Aorta (tissue), 5 donors: Measurements from ENCODE around the gene CLCN7. TPM values are rescaled to one million over a fixed set of nuclear protein-coding genes. Genes with fewer than 3 reads are reported as not detected.

Experiments
- ATAC-seq: fragments of 200-7000 bp; cut with Tn5 transposase; one replicate; pipeline ENCODE4 v1.9.1; 2022; ENCODE audit warnings: moderate library complexity; ENCODE audit not compliant: low FRiP score
- DNase-seq, 2 donors: peaks; one replicate each; pipeline ENCODE4 v3.0.0-alpha.2; 2020
- H3K27ac ChIP-seq, 2 donors: one replicate each; pipeline ENCODE4 v1.5.1; 2013; ENCODE audit warnings: low read length in 2 of 2, mild to moderate bottlenecking in 2 of 2, moderate library complexity in 2 of 2, control low read depth in 1 of 2, inconsistent platforms in 1 of 2, low read depth in 1 of 2
- H3K27me3 ChIP-seq, 2 donors: one replicate each; pipeline ENCODE4 v1.6.1; 2013; ENCODE audit warnings: control low read depth in 1 of 2, low read length in 1 of 2, mild to moderate bottlenecking in 1 of 2, moderate library complexity in 1 of 2; ENCODE audit not compliant: insufficient read depth in 2 of 2, control insufficient read depth in 1 of 2
- H3K36me3 ChIP-seq, 2 donors: one replicate each; pipeline ENCODE4 v1.6.1; 2013; ENCODE audit warnings: control low read depth in 1 of 2, low read length in 1 of 2, mild to moderate bottlenecking in 1 of 2; ENCODE audit not compliant: insufficient read depth in 2 of 2, control insufficient read depth in 1 of 2
- H3K4me1 ChIP-seq, 2 donors: one replicate each; pipeline ENCODE4 v1.6.1; 2013; ENCODE audit warnings: low read length in 2 of 2, control low read depth in 1 of 2, mild to moderate bottlenecking in 1 of 2, moderate library complexity in 1 of 2; ENCODE audit not compliant: insufficient read depth in 2 of 2, control insufficient read depth in 1 of 2
- H3K4me3 ChIP-seq, 2 donors: one replicate each; pipeline ENCODE4 v1.5.1; 2013; ENCODE audit warnings: low read length in 2 of 2, control low read depth in 1 of 2, mild to moderate bottlenecking in 1 of 2
- H3K9me3 ChIP-seq: one replicate; pipeline ENCODE4 v1.6.1; 2013; ENCODE audit warnings: mild to moderate bottlenecking, low read length; ENCODE audit not compliant: control insufficient read depth
- WGBS, 2 donors: extraction: QIAGEN DNeasy Blood & Tissue Kit; methylation state at CpG; one replicate each; pipeline ENCODE4 v1.1.7; 2013; 5-methylcytosine and 5-hydroxymethylcytosine counted together
- intact Hi-C, 2 donors: fragments of 100-400 bp; cut with DNase I; formaldehyde crosslinking; loops; one replicate each; pipeline versions ENCODE4 v1.14.2 to v1.15.0; 2022
- long read RNA-seq, 2 donors: library from polyadenylated mRNA; unstranded; transcript quantifications; one replicate each; pipeline ENCODE4 v2.0.0, GENCODE V29; 2020 to 2021
- polyA plus RNA-seq, 2 donors: library from polyadenylated mRNA; stranded (reverse); fragments of 200-250 nt; gene quantifications; one replicate each; pipeline ENCODE4 v1.2.3, GENCODE V29; 2013
- total RNA-seq, 2 donors: library from RNA; stranded (reverse); fragmentation: NEBNext Ultra II Directional; extraction: Animal tissue kit (Norgen Biotek cat#: 25700); gene quantifications; one replicate each; pipeline ENCODE4 v1.2.1, GENCODE V29; 2021
- donor health status: healthy with polysubstance abuse.
- donor health status: Bipolar disorder and iron deficiency.
- donor health status: DM: no; HTN: no; CAD: no.
- donor health status: DM: no; HTN: no; CAD: no.
- donor health status: DM: yes; HTN: yes; CAD: no.

The CLCN7 gene, protein sequence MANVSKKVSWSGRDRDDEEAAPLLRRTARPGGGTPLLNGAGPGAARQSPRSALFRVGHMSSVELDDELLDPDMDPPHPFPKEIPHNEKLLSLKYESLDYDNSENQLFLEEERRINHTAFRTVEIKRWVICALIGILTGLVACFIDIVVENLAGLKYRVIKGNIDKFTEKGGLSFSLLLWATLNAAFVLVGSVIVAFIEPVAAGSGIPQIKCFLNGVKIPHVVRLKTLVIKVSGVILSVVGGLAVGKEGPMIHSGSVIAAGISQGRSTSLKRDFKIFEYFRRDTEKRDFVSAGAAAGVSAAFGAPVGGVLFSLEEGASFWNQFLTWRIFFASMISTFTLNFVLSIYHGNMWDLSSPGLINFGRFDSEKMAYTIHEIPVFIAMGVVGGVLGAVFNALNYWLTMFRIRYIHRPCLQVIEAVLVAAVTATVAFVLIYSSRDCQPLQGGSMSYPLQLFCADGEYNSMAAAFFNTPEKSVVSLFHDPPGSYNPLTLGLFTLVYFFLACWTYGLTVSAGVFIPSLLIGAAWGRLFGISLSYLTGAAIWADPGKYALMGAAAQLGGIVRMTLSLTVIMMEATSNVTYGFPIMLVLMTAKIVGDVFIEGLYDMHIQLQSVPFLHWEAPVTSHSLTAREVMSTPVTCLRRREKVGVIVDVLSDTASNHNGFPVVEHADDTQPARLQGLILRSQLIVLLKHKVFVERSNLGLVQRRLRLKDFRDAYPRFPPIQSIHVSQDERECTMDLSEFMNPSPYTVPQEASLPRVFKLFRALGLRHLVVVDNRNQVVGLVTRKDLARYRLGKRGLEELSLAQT
- total RNA-seq: 10 to 100 TPM; 44.8 to 89.1 TPM
- 10 to 100 TPM; 14.5 to 90.9 TPM for polyA plus RNA-seq
- long read RNA-seq, donor 1, full-length matches to known transcripts: 8 of 54 reads
- long read RNA-seq, donor 1, partial matches to known transcripts: 35 of 54 reads
- long read RNA-seq, donor 1, other reads (novel, unspliced or antisense): 11 of 54 reads
- long read RNA-seq, donor 2, full-length matches to known transcripts: 21 of 50 reads
- long read RNA-seq, donor 2, partial matches to known transcripts: 25 of 50 reads
- long read RNA-seq, donor 2, other reads (novel, unspliced or antisense): 4 of 50 reads

DNA sequence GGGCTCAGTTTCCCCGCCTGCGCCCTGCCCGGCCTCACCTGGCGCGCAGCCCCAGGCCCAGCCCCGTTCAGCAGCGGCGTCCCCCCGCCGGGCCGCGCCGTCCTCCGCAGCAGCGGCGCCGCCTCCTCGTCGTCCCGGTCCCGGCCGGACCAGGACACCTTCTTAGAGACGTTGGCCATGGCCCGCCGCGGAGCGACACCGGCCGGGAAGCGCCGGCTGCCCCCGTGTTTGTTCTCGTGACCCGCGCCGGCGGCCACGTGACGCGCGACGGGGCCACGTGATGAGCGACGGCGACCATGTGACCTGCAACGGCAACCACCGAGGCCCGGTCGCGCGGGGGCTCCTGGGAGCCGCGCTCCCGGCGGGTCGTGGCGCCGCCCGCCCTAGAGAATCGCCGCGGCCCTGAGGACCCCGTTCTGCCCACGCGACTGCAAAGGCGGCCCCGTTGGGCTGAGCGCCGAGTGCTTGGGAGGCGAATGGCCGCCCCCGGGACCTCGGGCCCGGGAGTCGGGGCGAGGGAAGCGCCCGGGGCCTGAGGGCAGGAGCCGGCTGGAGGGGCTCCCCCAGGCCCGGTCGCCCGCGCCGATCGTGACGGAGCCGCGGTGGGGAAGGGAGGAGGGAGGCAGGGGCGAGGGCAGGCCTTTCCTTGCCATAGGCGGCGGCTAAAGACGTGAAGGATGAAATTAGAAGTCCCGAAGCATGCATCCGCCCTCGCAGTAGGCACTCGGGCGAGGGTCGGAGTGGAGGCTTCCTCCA is at the start of gene CLCN7:
TSS of gene CLCN7 (minus strand) at position 233 of the 756 bp plus-strand sequence. CDS start at position 179, 54 bp downstream.
- peak; percentile 95 to 97 for DNase-seq
- H3K9me3 ChIP-seq: no peaks in the 10 kb centered on the region
- peak within 1 kb of the TSS; percentile 72 to 78 for H3K4me3 ChIP-seq
- 1% methylated on average over 86 to 99 of the region's 99 CpGs for WGBS, 2 donors
- no peaks in the 10 kb centered on the region for H3K4me1 ChIP-seq
- H3K27me3 ChIP-seq: no peaks in the 10 kb centered on the region
- H3K27ac ChIP-seq: peak within 1 kb of the TSS in 1 of 2 donors; percentile 14
- ATAC-seq: peak; percentile 95
- no peaks in the 10 kb centered on the region for H3K36me3 ChIP-seq
- intact Hi-C loops: loop anchor here in 1 of 2 donors (5.0 kb wide), 1 partner anchor 137 kb away; the partner anchor contains the start of genes CRAMP1 and IFT140

DNA sequence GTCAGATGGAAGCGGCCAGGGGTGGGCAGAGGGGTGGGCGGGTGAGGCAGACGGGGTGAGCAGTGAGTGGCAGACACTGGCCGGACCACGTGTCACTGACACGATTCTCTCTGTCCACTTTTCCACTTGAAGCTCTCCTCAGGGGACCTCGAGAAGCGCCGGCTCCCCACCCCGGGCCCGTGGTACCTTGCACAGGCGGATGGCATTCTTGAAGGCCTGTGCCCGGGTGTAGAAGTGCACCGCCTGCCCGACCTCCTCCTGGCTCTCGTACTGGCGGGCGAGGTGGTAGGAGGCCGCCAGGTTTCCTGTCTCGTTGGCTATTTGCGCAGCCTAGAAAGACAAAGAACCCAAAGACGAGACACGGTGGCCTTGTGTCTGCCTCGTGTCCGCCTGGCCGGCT is 49.5 kb upstream of the CLCN7 start:
- no peaks in the 10 kb centered on the region for H3K9me3 ChIP-seq
- H3K27ac ChIP-seq: no peak overlapping the region
- H3K36me3 ChIP-seq: no peaks in the 10 kb centered on the region
- intact Hi-C loops: no loop called here
- WGBS, 2 donors: 93 to 97% methylated on average over 25 to 26 of the region's 26 CpGs
- H3K4me3 ChIP-seq: no peak overlapping the region
- H3K4me1 ChIP-seq: no peaks in the 10 kb centered on the region
- no peak for ATAC-seq
- H3K27me3 ChIP-seq: no peaks in the 10 kb centered on the region
- DNase-seq: no peak

DNA sequence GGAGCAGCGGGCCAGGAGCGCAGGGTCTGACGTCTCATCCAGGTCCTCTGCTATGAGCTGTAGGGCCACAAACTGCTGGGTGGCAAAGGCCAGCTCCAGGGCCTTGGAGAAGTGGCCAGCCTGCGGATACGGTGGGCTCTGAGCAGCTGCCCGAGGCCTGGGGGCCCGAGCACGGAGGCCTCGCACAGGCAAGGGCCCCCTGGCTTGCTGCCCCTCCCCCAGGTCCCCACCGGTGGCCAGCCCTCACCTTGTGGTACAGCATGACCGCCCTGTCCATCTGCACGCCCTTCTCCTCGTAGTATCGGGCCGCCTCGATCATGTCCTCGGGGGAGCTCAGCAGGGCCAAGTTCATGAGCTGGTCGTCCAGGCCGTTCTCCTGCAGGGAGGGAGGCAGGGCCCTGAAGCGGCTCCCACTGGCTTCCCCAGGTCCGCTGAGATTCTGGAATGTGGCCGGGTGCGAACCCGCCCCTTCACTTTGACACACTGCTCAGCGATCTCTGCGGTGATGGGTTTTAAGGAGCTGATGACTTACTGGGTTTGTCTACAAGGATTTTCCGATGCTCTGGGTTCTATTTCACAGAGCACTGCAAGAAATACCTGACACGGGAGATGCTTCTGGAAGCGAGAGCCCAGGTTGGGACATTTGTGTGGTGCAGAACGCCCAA is 48.9 kb upstream of the CLCN7 start:
- 91 to 92% methylated on average over 29 to 30 of the region's 30 CpGs for WGBS, 2 donors
- ATAC-seq (no peak), DNase-seq (no peak)
- no peaks in the 10 kb centered on the region for H3K36me3 ChIP-seq
- H3K27ac ChIP-seq: no peak overlapping the region
- no peaks in the 10 kb centered on the region for H3K27me3 ChIP-seq
- no peaks in the 10 kb centered on the region for H3K9me3 ChIP-seq
- H3K4me1 ChIP-seq: no peaks in the 10 kb centered on the region
- intact Hi-C loops: no loop called here
- H3K4me3 ChIP-seq: no peak overlapping the region

DNA sequence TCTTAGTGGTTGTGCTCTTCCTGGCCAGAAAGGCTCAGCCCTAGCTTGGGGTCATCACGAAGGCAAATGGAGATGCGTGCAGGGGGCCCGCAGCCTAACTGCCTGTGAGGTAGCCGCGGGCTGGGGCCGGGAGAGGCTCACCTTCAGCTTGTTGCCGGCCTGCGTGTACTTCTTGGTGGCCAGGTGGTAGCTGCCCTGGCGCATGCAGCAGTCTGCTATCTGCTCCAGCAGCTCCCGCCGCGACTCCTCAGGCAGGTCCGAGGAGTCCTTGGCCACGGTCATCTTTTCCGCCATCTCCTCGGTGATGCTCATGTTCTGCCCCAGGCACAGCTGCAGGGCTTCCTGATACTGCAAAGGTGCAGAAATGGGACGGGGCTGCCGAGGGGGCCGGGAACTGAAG is 45.6 kb upstream of the CLCN7 start:
- Histone ChIP-seq H3K36me3 (no peaks in the 10 kb centered on the region), H3K4me1 (no peaks in the 10 kb centered on the region), H3K9me3 (no peaks in the 10 kb centered on the region), H3K27me3 (no peaks in the 10 kb centered on the region), H3K27ac (no peak overlapping the region), H3K4me3 (no peak overlapping the region)
- WGBS, 2 donors: 94 to 95% methylated on average over 19 of the region's 19 CpGs
- no peak for DNase-seq
- intact Hi-C loops: no loop called here
- ATAC-seq: no peak

DNA sequence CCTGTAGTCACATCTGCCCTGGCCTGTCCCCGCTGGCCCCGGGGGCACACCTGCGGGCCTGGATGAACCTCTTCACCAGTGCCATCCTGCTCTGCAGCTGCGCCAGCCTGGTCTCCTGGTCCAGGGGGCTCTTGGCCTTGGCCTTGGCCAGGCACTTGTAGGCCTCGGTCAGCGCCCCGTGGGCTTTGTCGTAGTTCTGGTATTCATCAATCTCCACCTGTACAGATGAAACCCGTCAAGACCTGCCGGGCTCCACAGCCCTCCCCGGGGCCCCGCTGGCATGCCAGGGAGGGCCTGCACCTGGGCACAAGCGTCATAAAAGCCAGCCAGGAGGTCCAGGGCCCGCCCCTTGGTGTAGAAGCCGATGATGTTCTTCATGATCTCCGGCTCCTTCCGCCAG is 45.0 kb upstream of the CLCN7 start:
- no peaks in the 10 kb centered on the region for H3K36me3 ChIP-seq
- 92 to 93% methylated on average over 17 of the region's 17 CpGs for WGBS, 2 donors
- H3K27me3 ChIP-seq: no peaks in the 10 kb centered on the region
- H3K4me1 ChIP-seq: no peaks in the 10 kb centered on the region
- intact Hi-C loops: no loop called here
- ATAC-seq: no peak
- H3K9me3 ChIP-seq: no peaks in the 10 kb centered on the region
- no peak overlapping the region for H3K27ac ChIP-seq
- no peak for DNase-seq
- no peak overlapping the region for H3K4me3 ChIP-seq

GRCh38 chr16:1518626-1519135 is 43.9 kb upstream of the CLCN7 start:
- H3K27ac ChIP-seq: no peak overlapping the region
- H3K9me3 ChIP-seq: no peaks in the 10 kb centered on the region
- no peaks in the 10 kb centered on the region for H3K36me3 ChIP-seq
- H3K4me1 ChIP-seq: no peaks in the 10 kb centered on the region
- ATAC-seq (no peak), DNase-seq (no peak)
- H3K27me3 ChIP-seq: no peaks in the 10 kb centered on the region
- no peak overlapping the region for H3K4me3 ChIP-seq
- 87 to 92% methylated on average over 16 of the region's 16 CpGs for WGBS, 2 donors
- intact Hi-C loops: no loop called here

DNA sequence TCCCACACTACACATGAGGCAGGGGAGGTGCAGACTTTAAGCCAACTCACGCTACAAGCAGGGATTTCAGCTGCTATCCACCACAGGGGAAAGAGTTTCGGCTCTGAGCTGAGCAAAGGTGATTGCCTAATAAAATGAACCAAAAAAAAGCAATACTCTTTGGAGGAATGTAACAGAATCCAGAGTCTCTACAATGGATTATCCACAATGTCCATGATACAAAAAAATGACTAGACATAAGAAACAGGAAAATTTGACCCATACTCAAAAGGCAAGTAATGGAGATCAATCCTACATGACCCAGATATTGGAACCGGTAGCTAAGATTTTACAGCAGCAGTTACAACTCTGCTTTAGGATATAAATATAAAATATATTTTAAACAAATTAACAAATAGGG is 39.7 kb upstream of the CLCN7 start:
- H3K36me3 ChIP-seq: no peaks in the 10 kb centered on the region

More for the DNA sequence above, 39.7 kb upstream of the CLCN7 start:
- H3K27me3 ChIP-seq: no peaks in the 10 kb centered on the region
- 83 to 100% methylated on average over 3 of the region's 3 CpGs for WGBS, 2 donors
- intact Hi-C loops: loop anchor here in 1 of 2 donors (5.0 kb wide), 1 partner anchor 33 kb away; no protein-coding TSS in a partner anchor
- no peaks in the 10 kb centered on the region for H3K9me3 ChIP-seq
- H3K27ac ChIP-seq: no peak overlapping the region
- ATAC-seq: no peak
- DNase-seq: no peak
- no peaks in the 10 kb centered on the region for H3K4me1 ChIP-seq
- H3K4me3 ChIP-seq: no peak overlapping the region
